Fibroblast of lung (primary cell): ENCODE measurements around the gene LARP1. TPM values are rescaled to one million over a fixed set of nuclear protein-coding genes. Genes with fewer than 3 reads are reported as not detected.
A peak's percentile ranks its signal among the peaks of the same experiment; 100 is the strongest.

Experiments
- DNase-seq, 2 donors: peaks; one replicate each; pipeline versions ENCODE4 v3.0.0 to v3.0.0-alpha.2; 2010; ENCODE audit warnings: low read depth in 2 of 2
- H2AFZ ChIP-seq: 2 replicates; pipeline ENCODE4 v1.5.1; 2012; ENCODE audit warnings: low read length, control low read depth, inconsistent platforms
- H3K27ac ChIP-seq: 2 replicates; pipeline ENCODE4 v1.5.1; 2011; ENCODE audit warnings: low read length, control low read depth; ENCODE audit not compliant: insufficient read depth
- H3K27me3 ChIP-seq: 2 replicates; pipeline ENCODE4 v1.5.1; 2011; ENCODE audit warnings: mild to moderate bottlenecking, low read length; ENCODE audit not compliant: control insufficient read depth, insufficient read depth
- H3K36me3 ChIP-seq: 2 replicates; pipeline ENCODE4 v1.5.1; 2011; ENCODE audit warnings: low read length; ENCODE audit not compliant: control insufficient read depth, insufficient read depth
- H3K4me1 ChIP-seq: 2 replicates; pipeline ENCODE4 v1.5.1; 2011; ENCODE audit warnings: low read length; ENCODE audit not compliant: control insufficient read depth, insufficient read depth; ENCODE audit errors: extremely low read depth
- H3K4me2 ChIP-seq: 2 replicates; pipeline ENCODE4 v1.5.1; 2011; ENCODE audit warnings: low read length, control low read depth; ENCODE audit not compliant: insufficient read depth; ENCODE audit errors: extremely low read depth
- H3K4me3 ChIP-seq, 4 experiments: fragments of 200-600 bp in 1 of 4; sonication (generic) in 1 of 4; replicated peaks in 1 of 4; 2 replicates each; pipeline ENCODE4 v1.5.1; 2011 to 2016; ENCODE audit warnings: low read length in 4 of 4, low read depth in 3 of 4, mild to moderate bottlenecking in 3 of 4, control low read depth in 2 of 4, inconsistent platforms in 1 of 4, mixed read lengths in 1 of 4; ENCODE audit not compliant: insufficient read depth in 1 of 4; ENCODE audit errors: control extremely low read depth in 1 of 4
- H3K79me2 ChIP-seq: 2 replicates; pipeline ENCODE4 v1.5.1; 2012; ENCODE audit warnings: mild to moderate bottlenecking, low read length, inconsistent platforms; ENCODE audit not compliant: control insufficient read depth, insufficient read depth
- H3K9ac ChIP-seq: 2 replicates; pipeline ENCODE4 v1.5.1; 2011; ENCODE audit warnings: mild to moderate bottlenecking, low read length, control low read depth; ENCODE audit not compliant: insufficient read depth
- H3K9me3 ChIP-seq: 2 replicates; pipeline ENCODE4 v1.5.1; 2012; ENCODE audit warnings: low read depth, low read length; ENCODE audit not compliant: control insufficient read depth, insufficient read depth
- H4K20me1 ChIP-seq: 2 replicates; pipeline ENCODE4 v1.5.1; 2011; ENCODE audit warnings: low read length; ENCODE audit not compliant: control insufficient read depth, insufficient read depth; ENCODE audit errors: extremely low read depth
- EZH2 ChIP-seq: IDR thresholded peaks from 2 replicates; pipeline ENCODE4 v1.5.1; 2012; ENCODE audit warnings: low read length, control low read depth, mild to moderate bottlenecking; ENCODE audit errors: missing control alignments
- polyA plus RNA-seq, 2 donors: library from polyadenylated mRNA; depleted of rRNA in 1 of 2; stranded (reverse) in 1 of 2; unstranded in 1 of 2; fragments of >200 nt; gene quantifications; 2 replicates each; pipeline ENCODE4 v1.2.1, GENCODE V29; 2011 to 2012; ENCODE audit warnings: missing spikeins in 1 of 2
- total RNA-seq: library from RNA; depleted of rRNA; stranded (reverse); fragments of >200 nt; gene quantifications from 2 replicates; pipeline ENCODE4 v1.2.1, GENCODE V29; 2014
- TF ChIP-seq, protein P1 (sequence below), 2 donors: IDR thresholded peaks in 1 of 2; conservative IDR thresholded peaks in 1 of 2; 1 replicate in 1 of 2; 2 replicates in 1 of 2; pipeline ENCODE4 v1.5.1; 2011 to 2012; ENCODE audit warnings: low read length in 2 of 2, control low read depth in 1 of 2, inconsistent platforms in 1 of 2, low read depth in 1 of 2, mild to moderate bottlenecking in 1 of 2

The LARP1 gene
- total and polyA plus RNA-seq, 2 donors (not counting 1 experiment from before 2014, with no cell fraction given), result 51.0 to 81.3 TPM

DNA sequence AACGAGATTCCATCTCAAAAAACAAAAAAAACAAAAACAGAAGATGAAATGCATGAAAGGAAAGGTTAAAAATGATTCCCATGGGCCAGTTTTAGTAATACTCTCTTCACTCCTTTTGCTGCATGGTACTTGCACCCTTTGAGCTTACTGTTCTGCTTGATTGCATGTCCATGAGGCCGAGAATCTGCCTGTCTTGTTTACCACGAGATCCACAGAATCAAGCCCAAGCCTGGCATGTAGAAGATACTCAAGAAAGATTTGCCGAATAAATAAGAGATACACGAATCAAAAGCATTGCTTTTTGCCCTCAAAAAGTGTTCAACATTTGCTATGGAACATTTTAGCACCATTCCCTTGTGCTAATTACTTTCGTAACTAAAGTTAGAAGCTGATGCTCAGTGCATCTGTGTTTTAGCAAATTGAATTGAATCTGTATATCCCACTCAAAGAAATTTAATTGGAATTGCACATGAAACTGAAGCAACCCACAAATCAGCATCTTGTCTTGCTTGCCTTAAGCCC lies 94.1 kb downstream of the LARP1 start:
- Histone ChIP-seq H3K4me1 (peaks cover 4% of the 10 kb centered on the region), H3K79me2 (no peaks in the 10 kb centered on the region), H3K36me3 (no peaks in the 10 kb centered on the region), H3K4me3 (peak overlapping the region in 2 of 4 experiments; percentile 84 to 89), H4K20me1 (no peaks in the 10 kb centered on the region), H2AFZ (no peak overlapping the region), H3K9me3 (no peaks in the 10 kb centered on the region), H3K4me2 (peak overlapping the region; percentile 82), H3K27ac (no peak overlapping the region), H3K27me3 (no peaks in the 10 kb centered on the region), H3K9ac (no peak overlapping the region)
- DNase-seq, result no peak
- TF ChIP-seq EZH2, result no peak
- TF ChIP-seq, protein P1, sequence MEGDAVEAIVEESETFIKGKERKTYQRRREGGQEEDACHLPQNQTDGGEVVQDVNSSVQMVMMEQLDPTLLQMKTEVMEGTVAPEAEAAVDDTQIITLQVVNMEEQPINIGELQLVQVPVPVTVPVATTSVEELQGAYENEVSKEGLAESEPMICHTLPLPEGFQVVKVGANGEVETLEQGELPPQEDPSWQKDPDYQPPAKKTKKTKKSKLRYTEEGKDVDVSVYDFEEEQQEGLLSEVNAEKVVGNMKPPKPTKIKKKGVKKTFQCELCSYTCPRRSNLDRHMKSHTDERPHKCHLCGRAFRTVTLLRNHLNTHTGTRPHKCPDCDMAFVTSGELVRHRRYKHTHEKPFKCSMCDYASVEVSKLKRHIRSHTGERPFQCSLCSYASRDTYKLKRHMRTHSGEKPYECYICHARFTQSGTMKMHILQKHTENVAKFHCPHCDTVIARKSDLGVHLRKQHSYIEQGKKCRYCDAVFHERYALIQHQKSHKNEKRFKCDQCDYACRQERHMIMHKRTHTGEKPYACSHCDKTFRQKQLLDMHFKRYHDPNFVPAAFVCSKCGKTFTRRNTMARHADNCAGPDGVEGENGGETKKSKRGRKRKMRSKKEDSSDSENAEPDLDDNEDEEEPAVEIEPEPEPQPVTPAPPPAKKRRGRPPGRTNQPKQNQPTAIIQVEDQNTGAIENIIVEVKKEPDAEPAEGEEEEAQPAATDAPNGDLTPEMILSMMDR (conservative IDR thresholded peaks at IDR 0.05 in 1 of 2, IDR thresholded peaks at IDR 0.05 in 1 of 2; ENCODE audit: low read depth in 1 of 2, low read length in 2 of 2), result no peak

DNA sequence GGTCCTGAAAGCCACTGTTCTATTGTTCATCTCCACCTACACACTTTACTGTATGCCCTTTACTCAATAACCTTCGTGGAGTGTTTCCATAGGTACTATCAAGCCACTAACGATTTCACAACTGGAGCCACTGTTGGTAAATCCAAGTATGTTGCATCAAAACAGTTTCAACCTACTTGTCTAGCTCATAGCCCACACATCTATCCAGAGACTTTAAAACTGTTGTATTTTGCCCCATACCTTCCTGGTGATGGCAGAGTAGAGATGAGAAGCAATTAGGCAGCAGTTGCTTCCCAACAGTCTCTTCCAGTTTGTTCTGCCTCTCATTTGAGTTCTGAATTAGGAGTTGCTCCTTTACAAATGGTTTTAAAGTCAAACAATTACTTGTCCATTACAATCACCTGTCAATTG lies 94.6 kb downstream of the LARP1 start:
- no peak overlapping the region for H3K9ac ChIP-seq
- no peak overlapping the region for H3K27ac ChIP-seq
- no peaks in the 10 kb centered on the region for H3K36me3 ChIP-seq
- no peaks in the 10 kb centered on the region for H4K20me1 ChIP-seq
- H3K4me1 ChIP-seq, result peaks cover 4% of the 10 kb centered on the region
- no peaks in the 10 kb centered on the region for H3K27me3 ChIP-seq
- H3K4me2 ChIP-seq, result peak overlapping the region; percentile 82
- H3K4me3 ChIP-seq, result peak overlapping the region; percentile 41 to 89 (median 68)
- peak overlapping the region; percentile 59 for H2AFZ ChIP-seq
- H3K9me3 ChIP-seq, result no peaks in the 10 kb centered on the region
- no peaks in the 10 kb centered on the region for H3K79me2 ChIP-seq
- no peak for TF ChIP-seq EZH2
- TF ChIP-seq, protein P1 (conservative IDR thresholded peaks at IDR 0.05 in 1 of 2, IDR thresholded peaks at IDR 0.05 in 1 of 2; ENCODE audit: low read depth in 1 of 2, low read length in 2 of 2), result peak in 1 of 2 donors; percentile 18
- peak; percentile 33 to 36 for DNase-seq

DNA sequence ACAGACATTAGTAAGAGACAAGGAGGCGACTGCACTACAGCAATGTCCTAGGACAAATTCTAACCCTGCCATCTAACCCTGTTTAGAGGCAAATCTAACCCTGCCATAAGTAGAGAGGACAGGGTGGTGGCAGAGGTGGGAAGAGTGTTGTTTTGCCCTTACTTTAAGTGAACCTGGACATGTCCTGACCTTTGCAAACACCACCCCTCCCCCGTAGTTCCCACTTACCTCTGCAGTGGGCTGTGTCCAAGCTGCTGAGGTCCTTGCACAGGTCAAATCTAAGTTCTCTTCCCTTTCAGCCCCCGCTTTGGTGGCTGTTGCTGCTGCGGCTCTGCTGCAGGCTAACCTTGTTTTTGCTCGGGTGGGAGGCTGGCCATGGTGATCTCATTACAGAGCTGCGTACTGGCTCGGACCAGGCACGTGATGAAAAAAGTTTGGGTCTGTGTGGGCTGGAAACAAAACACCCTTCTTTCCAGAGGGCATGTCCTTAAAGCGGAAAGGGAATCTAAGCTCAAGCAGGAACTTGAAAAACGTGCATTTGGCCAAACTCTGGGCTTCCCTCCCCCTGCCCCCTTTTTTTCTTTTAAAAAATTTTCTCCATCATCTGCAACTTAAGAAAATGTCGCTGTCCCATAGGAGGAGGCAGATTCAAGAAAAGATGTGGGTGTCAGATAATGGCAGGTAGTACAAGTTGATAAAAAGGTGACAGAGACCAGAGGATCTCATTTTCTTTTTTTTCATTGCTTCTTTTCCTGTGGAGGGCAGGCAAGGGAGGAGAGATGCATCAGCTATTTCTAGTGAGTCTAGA lies 95.3 kb downstream of the LARP1 start, which contains the start of gene FAXDC2:
TSS of gene FAXDC2 (minus strand) at position 349 of the 808 bp plus-strand sequence. CDS start 12,425 bp downstream, outside the sequence.
- Histone ChIP-seq H3K27me3 (no peaks in the 10 kb centered on the region), H3K4me2 (peak within 1 kb of the TSS; percentile 82), H3K36me3 (no peaks in the 10 kb centered on the region), H4K20me1 (no peaks in the 10 kb centered on the region), H3K9ac (peak within 1 kb of the TSS; percentile 25), H2AFZ (peak within 1 kb of the TSS; percentile 60), H3K79me2 (no peaks in the 10 kb centered on the region), H3K4me1 (peaks cover 4% of the 10 kb centered on the region), H3K27ac (no peak within 1 kb of the TSS), H3K9me3 (no peaks in the 10 kb centered on the region), H3K4me3 (peak within 1 kb of the TSS; percentile 41 to 89 (median 68))
- no peak for TF ChIP-seq EZH2
- TF ChIP-seq, protein P1 (conservative IDR thresholded peaks at IDR 0.05 in 1 of 2, IDR thresholded peaks at IDR 0.05 in 1 of 2; ENCODE audit: low read depth in 1 of 2, low read length in 2 of 2), result no peak
- DNase-seq, result peak; percentile 86 to 88
